GM12891 (cell line): ENCODE results near the gene WDR83.

Experiments
- POLR2A ChIP-seq: IDR thresholded peaks from 2 replicates; pipeline ENCODE4 v1.6.1; 2011; ENCODE audit warnings: low read depth, low read length, control low read depth
- POLR2AphosphoS5 ChIP-seq: IDR thresholded peaks from 2 replicates; pipeline ENCODE4 v1.6.1; 2011; ENCODE audit warnings: low read depth, low read length, control low read depth
- SPI1 ChIP-seq: IDR thresholded peaks from 2 replicates; pipeline ENCODE4 v1.6.1; 2011; ENCODE audit warnings: low read depth, low read length, control low read depth

DNA sequence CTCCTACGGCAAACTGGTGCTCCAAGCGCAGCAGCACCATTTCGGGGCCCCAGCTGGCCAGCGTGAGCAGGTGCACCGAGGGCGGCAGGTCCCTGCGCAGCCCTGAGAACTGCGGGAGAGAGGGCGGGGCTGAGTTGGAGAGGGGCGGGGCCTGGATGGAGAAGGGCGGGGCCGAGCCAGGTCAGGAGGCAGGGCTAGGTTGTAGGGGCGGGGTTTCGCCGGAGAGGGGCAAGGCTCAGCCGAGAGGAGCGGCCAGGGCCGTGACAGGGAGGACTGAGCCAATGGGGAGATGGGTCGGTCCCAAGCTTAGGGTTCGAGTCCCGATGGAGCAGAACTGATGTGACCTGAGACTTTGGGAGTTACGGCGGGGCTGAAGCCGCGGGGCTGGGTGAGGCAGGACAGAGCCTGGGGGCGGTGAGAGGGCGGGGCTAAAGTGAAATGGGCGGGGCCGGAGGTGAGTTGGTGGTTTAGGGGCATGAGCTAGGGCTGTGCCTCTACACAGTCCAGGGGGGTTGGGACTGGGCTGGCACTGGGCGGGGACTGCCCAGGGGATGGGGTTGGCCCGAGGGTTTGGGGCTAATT lies 19.0 kb upstream of the WDR83 start:
- TF ChIP-seq POLR2A = no peak
- TF ChIP-seq SPI1 = no peak
- no peak for TF ChIP-seq POLR2AphosphoS5
